ENCODE measurements around the gene EPAS1. TPM values are rescaled to one million over a fixed set of nuclear protein-coding genes. Genes with fewer than 3 reads are reported as not detected.
A peak's percentile ranks its signal among the peaks of the same experiment; 100 is the strongest.

EPAS1 gene
- total and polyA plus RNA-seq, 8 donors = 190 to 962 (median 244) TPM

DNA sequence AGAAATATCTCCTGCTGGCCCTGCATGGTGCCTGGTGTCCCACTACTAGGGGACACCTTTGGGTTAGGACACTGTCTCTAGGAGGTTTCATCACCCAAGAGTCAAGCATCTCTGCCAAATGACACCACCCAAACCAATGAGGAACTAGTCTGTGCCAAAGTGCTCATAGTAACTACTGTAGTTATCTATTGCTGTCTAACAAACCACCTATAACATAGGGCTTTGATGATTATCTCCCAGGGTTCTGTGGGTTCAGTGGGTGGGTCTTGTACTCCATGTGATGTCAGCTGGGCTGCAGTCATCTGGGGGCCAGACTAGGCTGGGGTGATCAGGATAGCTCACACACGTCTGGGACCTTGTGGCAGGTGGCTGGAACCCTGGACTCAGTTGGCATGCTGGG lies 59.8 kb downstream of the EPAS1 start:
- no peak overlapping the region for H3K27ac ChIP-seq
- H3K27me3 ChIP-seq = no peaks in the 10 kb centered on the region
- no peak overlapping the region for H3K4me3 ChIP-seq
- H3K36me3 ChIP-seq = peaks cover 0 to 77% of the 10 kb centered on the region in 2 donors
- intact Hi-C loops (cut with DNase I) = loop anchor here in 1 of 2 donors (10.0 kb wide), 1 partner anchor 52 kb away; no protein-coding TSS in a partner anchor
- H3K4me1 ChIP-seq = peaks cover under 1 to 45% of the 10 kb centered on the region in 2 donors
- DNase-seq (no peak), ATAC-seq (no peak)
- H3K9me3 ChIP-seq = no peaks in the 10 kb centered on the region
- TF ChIP-seq CTCF (IDR thresholded peaks at IDR 0.05) = no peak

DNA sequence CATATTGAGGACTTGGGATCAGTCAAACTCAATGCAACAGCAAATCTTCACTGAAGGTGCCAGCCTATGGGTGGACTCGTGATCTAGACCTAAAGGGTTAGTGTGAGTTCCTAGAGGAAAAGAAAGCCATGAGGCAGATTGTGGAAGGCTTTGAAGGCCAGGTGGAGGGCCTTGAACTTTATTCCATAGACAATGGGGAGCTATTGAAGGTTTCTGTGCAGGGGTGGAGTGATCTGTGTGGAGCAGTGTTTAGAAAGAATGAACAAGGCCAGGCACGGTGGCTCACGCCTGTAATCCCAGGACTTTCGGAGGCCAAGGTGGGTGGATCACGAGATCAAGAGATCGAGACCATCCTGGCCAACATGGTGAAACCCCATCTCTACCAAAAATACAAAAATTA lies 61.5 kb downstream of the EPAS1 start:
- peaks cover 0 to 82% of the 10 kb centered on the region in 2 donors for H3K36me3 ChIP-seq
- H3K4me3 ChIP-seq = no peak overlapping the region
- peak overlapping the region in 1 of 2 donors; percentile 13 for H3K27ac ChIP-seq
- H3K27me3 ChIP-seq = no peaks in the 10 kb centered on the region
- no peak for TF ChIP-seq CTCF (IDR thresholded peaks at IDR 0.05)
- DNase-seq (no peak), ATAC-seq (no peak)
- H3K9me3 ChIP-seq = no peaks in the 10 kb centered on the region
- peaks cover 11 to 43% of the 10 kb centered on the region in 2 donors for H3K4me1 ChIP-seq
- intact Hi-C loops (cut with DNase I) = loop anchor here in 1 of 2 donors (10.0 kb wide), 1 partner anchor 54 kb away; no protein-coding TSS in a partner anchor

DNA sequence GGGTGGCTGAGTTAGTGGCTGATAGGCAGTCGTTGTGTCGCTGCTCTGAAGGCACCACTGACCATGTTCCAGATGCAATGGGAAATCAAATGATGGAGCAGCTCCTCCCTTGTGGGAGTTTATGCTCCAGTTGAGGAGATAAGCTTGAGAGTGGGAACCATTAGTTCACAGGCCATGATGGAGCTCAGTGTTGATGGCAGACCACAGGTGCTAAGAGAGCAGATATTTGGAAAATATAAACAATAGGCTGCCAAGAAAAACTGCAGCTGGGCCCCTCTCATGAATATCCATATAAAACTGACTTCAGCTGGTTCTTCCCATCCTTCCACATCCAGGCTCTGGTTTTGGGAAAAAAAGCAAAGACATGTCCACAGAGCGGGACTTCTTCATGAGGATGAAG lies 63.1 kb downstream of the EPAS1 start:
- no peak for TF ChIP-seq CTCF (IDR thresholded peaks at IDR 0.05)
- Histone ChIP-seq H3K4me1 (peaks cover 18 to 54% of the 10 kb centered on the region in 2 donors), H3K27me3 (no peaks in the 10 kb centered on the region), H3K27ac (peak overlapping the region in 1 of 2 donors; percentile 18), H3K9me3 (no peaks in the 10 kb centered on the region), H3K4me3 (no peak overlapping the region), H3K36me3 (peaks cover 0 to 69% of the 10 kb centered on the region in 2 donors)
- ATAC-seq = no peak
- DNase-seq = no peak
- intact Hi-C loops (cut with DNase I) = loop anchor here (10.0 kb wide), 2 partner anchors 296 to 346 kb away; no protein-coding TSS in a partner anchor

DNA sequence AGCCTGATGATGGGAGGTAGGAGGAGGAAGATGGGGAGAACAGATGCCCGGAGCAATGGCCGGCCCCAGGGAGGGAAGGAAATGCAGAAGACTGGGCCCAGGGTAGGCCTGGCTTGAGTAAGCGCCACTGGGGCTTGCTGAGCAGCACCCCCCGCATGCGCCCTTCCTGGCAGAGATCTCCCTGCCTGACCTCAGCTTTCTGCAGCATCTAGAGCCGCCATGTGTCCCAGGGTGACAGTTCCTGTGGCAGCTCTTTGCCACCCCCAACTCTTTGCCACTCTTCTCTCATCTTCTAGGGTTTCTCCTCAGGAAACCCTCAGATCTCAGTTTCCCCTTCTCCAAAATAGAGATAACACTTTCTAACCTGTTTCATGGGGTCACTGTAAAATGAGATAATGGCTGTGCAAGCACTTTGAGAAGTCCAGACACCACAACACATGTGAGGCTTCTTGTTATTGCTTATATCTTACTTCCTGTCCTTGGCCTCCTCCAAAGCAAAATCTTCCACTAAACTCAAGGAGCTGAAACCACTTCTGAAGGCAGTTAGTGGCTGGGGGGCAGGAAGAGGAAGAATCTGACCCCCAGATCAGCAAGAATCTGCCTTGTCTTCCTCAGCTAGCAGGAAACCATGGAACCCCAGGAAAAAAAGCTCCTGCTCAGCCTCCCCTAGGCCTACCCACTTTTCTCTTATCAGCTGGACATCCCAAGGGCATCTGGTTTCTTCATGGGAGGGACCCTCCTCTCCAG lies 64.9 kb downstream of the EPAS1 start:
- no peaks in the 10 kb centered on the region for H3K27me3 ChIP-seq
- H3K36me3 ChIP-seq = peaks cover 0 to 54% of the 10 kb centered on the region in 2 donors
- no peak for ATAC-seq
- no peak for DNase-seq
- no peak for TF ChIP-seq CTCF (IDR thresholded peaks at IDR 0.05)
- peaks cover 18 to 60% of the 10 kb centered on the region in 2 donors for H3K4me1 ChIP-seq
- peak overlapping the region; percentile 52 to 58 for H3K27ac ChIP-seq
- intact Hi-C loops (cut with DNase I) = loop anchor here (10.0 kb wide), 2 partner anchors 297 to 347 kb away; no protein-coding TSS in a partner anchor
- no peak overlapping the region for H3K4me3 ChIP-seq
- H3K9me3 ChIP-seq = no peaks in the 10 kb centered on the region

DNA sequence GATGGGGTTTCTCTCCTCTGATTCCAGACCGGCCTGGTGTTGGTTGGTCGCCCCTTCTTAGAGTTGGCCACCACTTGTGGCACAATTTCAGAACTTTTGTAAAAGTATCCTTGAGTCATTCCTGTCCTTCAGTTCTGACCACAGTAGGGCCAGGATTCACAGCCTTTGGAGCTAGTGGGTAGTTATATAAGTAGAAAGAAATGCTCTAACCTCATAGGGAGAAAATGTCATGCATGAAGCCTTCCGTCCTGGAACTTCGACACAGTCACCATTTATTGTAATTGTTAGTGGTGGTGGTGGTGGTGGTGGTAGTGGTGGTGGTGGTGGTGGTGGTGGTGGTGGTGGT lies 65.4 kb downstream of the EPAS1 start:
- no peak for TF ChIP-seq CTCF (IDR thresholded peaks at IDR 0.05)

More for the DNA sequence above, 65.4 kb downstream of the EPAS1 start:
- DNase-seq (no peak), ATAC-seq (no peak)
- intact Hi-C loops (cut with DNase I) = loop anchor here (10.0 kb wide), 2 partner anchors 298 to 348 kb away; no protein-coding TSS in a partner anchor
- Histone ChIP-seq H3K9me3 (no peaks in the 10 kb centered on the region), H3K36me3 (peaks cover 0 to 49% of the 10 kb centered on the region in 2 donors), H3K27ac (peak overlapping the region; percentile 52 to 58), H3K4me3 (no peak overlapping the region), H3K4me1 (peaks cover 18 to 56% of the 10 kb centered on the region in 2 donors), H3K27me3 (no peaks in the 10 kb centered on the region)
